Anterior cingulate cortex (tissue), 58 donors: ENCODE data around the gene BRINP1.

Experiments used
- DNase-seq, 58 donors: peaks; one replicate each; lab custom pipeline; 2025; lab: John Stamatoyannopoulos, UW

Gene BRINP1

GRCh38 chr9:119156354-119156753 is 212.9 kb downstream of the BRINP1 start:
- no peak for DNase-seq

- no peak for DNase-seq
These were observed 214.7 kb downstream of the BRINP1 start for GRCh38 chr9:119154527-119154926.

GRCh38 chr9:119153402-119153801 is 215.8 kb downstream of the BRINP1 start:
- no peak for DNase-seq

- DNase-seq = no peak
These were observed 220.4 kb downstream of the BRINP1 start for GRCh38 chr9:119148855-119149254.

- no peak for DNase-seq
These were observed 231.8 kb downstream of the BRINP1 start for GRCh38 chr9:119137479-119137878.

- DNase-seq = no peak
These were observed 243.2 kb downstream of the BRINP1 start for GRCh38 chr9:119126040-119126439.

GRCh38 chr9:119121899-119122298 is 247.3 kb downstream of the BRINP1 start:
- no peak for DNase-seq

- DNase-seq = no peak
These were observed 251.8 kb downstream of the BRINP1 start for GRCh38 chr9:119117409-119117808.
